ENCODE results near the gene KRTAP10-4. TPM values are rescaled to one million over a fixed set of nuclear protein-coding genes. Genes with fewer than 3 reads are reported as not detected.
"Not testable (repeated sequence)": the region's sequence is repeated elsewhere in the genome, so short reads cannot be mapped to it uniquely, and the experiment has no call there.

KRTAP10-4 gene
- total and polyA plus RNA-seq, 12 donors = not detected

DNA sequence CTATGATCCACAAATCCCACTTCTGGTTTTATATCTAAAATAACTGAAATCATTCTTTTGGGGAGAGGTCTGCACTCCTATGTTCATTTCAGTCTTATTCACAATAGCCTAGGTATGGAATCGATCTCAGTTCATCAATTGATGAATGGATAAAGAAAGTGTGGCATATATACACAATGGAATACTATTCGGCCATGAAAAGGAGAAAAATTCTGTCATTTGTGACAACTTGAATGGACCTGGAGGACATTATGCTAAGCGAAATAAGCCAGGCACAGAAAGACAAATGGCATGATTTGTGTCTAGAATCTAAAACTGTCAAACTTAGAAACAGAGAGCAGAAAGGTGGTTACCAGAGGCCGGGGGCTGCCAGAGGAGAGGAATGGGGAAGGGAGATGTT, 33.0 kb downstream of the KRTAP10-4 start:
- ATAC-seq (no peak), DNase-seq (no peak)
- Histone ChIP-seq H3K4me3 (no peak overlapping the region), H3K27me3 (peaks cover 0 to 21% (median 12%) of the 10 kb centered on the region in 7 donors), H3K27ac (no peak overlapping the region), H3K9me3 (peaks cover 0 to 56% (median 14%) of the 10 kb centered on the region in 11 donors), H3K4me1 (no peaks in the 10 kb centered on the region), H3K36me3 (no peaks in the 10 kb centered on the region)
- TF ChIP-seq, protein P1, sequence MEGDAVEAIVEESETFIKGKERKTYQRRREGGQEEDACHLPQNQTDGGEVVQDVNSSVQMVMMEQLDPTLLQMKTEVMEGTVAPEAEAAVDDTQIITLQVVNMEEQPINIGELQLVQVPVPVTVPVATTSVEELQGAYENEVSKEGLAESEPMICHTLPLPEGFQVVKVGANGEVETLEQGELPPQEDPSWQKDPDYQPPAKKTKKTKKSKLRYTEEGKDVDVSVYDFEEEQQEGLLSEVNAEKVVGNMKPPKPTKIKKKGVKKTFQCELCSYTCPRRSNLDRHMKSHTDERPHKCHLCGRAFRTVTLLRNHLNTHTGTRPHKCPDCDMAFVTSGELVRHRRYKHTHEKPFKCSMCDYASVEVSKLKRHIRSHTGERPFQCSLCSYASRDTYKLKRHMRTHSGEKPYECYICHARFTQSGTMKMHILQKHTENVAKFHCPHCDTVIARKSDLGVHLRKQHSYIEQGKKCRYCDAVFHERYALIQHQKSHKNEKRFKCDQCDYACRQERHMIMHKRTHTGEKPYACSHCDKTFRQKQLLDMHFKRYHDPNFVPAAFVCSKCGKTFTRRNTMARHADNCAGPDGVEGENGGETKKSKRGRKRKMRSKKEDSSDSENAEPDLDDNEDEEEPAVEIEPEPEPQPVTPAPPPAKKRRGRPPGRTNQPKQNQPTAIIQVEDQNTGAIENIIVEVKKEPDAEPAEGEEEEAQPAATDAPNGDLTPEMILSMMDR (IDR thresholded peaks at IDR 0.05) = no peak
- intact Hi-C loops (cut with DNase I) = no loop called here
- WGBS, 2 donors = 73 to 77% methylated on average over 4 of the region's 4 CpGs

DNA sequence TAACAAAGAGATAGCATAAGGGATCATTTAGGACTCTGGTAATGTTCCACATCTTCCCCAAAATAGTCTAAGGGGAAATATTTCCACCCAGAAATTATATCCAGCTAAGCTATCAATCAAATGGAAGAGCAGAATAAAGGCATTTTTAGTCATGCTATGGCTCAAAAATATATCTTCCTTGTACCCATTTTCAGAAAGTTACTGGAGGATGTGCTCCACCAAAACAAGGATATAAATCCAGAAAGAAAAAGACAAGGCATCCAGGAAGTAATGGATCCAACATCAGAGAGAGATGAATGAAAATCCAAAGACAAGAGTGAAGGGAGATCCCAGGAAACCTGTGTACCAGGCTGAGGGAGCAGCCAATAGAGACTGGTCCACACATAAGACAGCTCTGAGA, 35.7 kb downstream of the KRTAP10-4 start:
- Histone ChIP-seq H3K27ac (no peak overlapping the region), H3K9me3 (peaks cover 0 to 58% (median 14%) of the 10 kb centered on the region in 11 donors), H3K4me1 (no peaks in the 10 kb centered on the region), H3K4me3 (no peak overlapping the region), H3K36me3 (no peaks in the 10 kb centered on the region), H3K27me3 (peaks cover 0 to 24% (median 5%) of the 10 kb centered on the region in 7 donors)
- intact Hi-C loops (cut with DNase I) = no loop called here
- ATAC-seq (no peak), DNase-seq (no peak)
- TF ChIP-seq, protein P1 (IDR thresholded peaks at IDR 0.05) = no peak

DNA sequence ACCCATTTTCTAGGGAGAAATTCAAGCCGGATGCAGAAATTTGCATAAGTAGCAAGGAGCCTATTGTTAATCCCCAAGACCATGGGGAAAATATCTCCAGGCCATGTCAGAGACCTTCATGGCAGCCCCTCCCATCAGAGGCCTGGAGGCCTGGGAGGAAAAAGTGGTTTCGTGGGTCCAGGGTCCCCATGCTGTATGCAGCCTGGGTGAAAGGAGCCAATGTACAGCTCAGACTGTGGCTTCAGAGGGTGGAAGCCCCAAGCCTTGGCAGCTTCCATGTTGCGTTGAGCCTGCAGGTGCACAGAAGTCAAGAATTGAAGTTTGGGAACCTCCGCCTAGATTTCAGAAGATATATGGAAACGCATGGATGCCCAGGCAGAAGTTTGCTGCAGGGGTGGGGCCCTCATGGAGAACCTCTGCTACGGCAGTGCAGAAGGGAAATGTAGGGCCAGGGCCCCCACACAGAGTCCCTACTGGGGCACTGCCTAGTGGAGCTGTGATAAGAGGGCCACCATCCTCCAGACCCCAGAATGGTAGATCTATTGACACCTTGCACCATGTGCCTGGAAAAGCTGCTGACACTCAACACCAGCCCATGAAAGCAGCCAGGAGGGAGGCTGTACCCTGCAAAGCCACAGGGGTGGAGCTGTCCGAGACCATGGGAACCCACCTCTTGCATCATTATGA, 36.8 kb downstream of the KRTAP10-4 start:
- not testable (repeated sequence) for H3K27ac ChIP-seq, H3K4me1 ChIP-seq, ATAC-seq, H3K4me3 ChIP-seq, DNase-seq, H3K36me3 ChIP-seq
- WGBS, 2 donors = 92 to 93% methylated on average over 7 of the region's 7 CpGs
- Histone ChIP-seq H3K9me3 (peaks cover 0 to 53% (median 14%) of the 10 kb centered on the region in 11 donors), H3K27me3 (peaks cover 0 to 30% (median 3%) of the 10 kb centered on the region in 7 donors)
- intact Hi-C loops (cut with DNase I) = loop anchor here in 1 of 10 donors (10.0 kb wide), 1 partner anchor 135 kb away; no protein-coding TSS in a partner anchor

DNA sequence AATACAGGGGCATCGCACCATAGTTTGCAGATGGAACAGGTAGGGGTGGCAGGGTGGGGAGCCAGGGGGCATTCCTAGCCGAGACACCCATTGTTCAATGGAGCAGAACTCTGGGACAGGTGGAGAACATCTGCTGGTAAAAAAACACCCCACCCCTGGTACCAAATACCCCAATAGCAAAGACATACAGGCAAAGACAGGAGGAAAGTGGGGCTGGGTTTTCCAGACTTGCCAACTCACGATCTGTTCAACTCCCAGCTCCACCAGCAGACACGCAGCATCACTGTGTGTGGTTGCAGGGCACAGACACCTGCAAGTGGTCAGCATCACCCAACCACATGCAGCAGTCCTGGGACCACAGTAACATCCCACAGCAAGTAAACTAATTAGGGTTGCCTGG, 38.0 kb downstream of the KRTAP10-4 start:
- no peak overlapping the region for H3K27ac ChIP-seq
- H3K9me3 ChIP-seq = peaks cover 0 to 47% (median 14%) of the 10 kb centered on the region in 11 donors
- TF ChIP-seq, protein P1 (IDR thresholded peaks at IDR 0.05) = no peak
- H3K27me3 ChIP-seq = peaks cover 0 to 35% (median 5%) of the 10 kb centered on the region in 7 donors
- no peak for ATAC-seq
- no peaks in the 10 kb centered on the region for H3K4me1 ChIP-seq
- H3K36me3 ChIP-seq = no peaks in the 10 kb centered on the region
- no peak overlapping the region for H3K4me3 ChIP-seq
- no peak for DNase-seq
- 83 to 86% methylated on average over 4 of the region's 4 CpGs for WGBS, 2 donors
- intact Hi-C loops (cut with DNase I) = loop anchor here in 1 of 10 donors (10.0 kb wide), 1 partner anchor 133 kb away; no protein-coding TSS in a partner anchor

DNA sequence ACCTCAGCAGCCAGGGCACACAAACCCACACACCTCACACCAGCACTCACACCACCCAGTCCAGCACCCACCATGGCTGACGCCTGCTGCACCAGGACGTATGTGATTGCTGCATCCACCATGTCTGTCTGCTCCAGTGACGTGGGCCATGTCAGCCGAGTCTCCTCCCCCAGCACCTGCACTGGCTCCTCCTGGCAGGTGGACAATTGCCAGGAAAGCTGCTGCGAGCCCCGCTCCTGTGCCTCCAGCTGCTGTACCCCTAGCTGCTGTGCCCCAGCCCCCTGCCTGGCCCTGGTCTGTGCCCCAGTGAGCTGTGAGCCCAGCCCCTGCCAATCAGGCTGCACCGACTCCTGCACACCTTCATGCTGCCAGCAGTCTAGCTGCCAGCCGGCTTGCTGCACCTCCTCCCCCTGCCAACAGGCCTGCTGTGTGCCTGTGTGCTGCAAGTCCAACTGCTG, 38.5 kb downstream of the KRTAP10-4 start, which contains the start of gene KRTAP10-8:
KRTAP10-8 (plus strand) TSS at position 51 of the 458 bp plus-strand sequence; CDS start at position 73, 22 bp downstream.
- H3K36me3 ChIP-seq = no peaks in the 10 kb centered on the region
- peaks cover 0 to 42% (median 14%) of the 10 kb centered on the region in 11 donors for H3K9me3 ChIP-seq
- ATAC-seq (peak in 1 of 8 donors; percentile 34), DNase-seq (no peak)
- no peak within 1 kb of the TSS for H3K4me3 ChIP-seq
- H3K27me3 ChIP-seq = peaks cover 0 to 35% (median 5%) of the 10 kb centered on the region in 7 donors
- 89 to 90% methylated on average over 8 of the region's 8 CpGs for WGBS, 2 donors
- intact Hi-C loops (cut with DNase I) = loop anchor here in 1 of 10 donors (10.0 kb wide), 1 partner anchor 133 kb away; no protein-coding TSS in a partner anchor
- TF ChIP-seq, protein P1 (IDR thresholded peaks at IDR 0.05) = no peak
- H3K4me1 ChIP-seq = no peaks in the 10 kb centered on the region
- no peak within 1 kb of the TSS for H3K27ac ChIP-seq

Data from heart right ventricle (tissue), 16 donors.